Neuronal stem cell (in vitro differentiated cells): ENCODE measurements around the gene FAF1.

Experiments
- DNase-seq: peaks from one replicate; pipeline ENCODE4 v3.0.0-alpha.2; 2013; ENCODE audit warnings: low spot score
- H2AFZ ChIP-seq: one replicate; pipeline ENCODE4 v1.6.1; 2013; ENCODE audit warnings: mild to moderate bottlenecking, low read length, inconsistent platforms
- H2AK5ac ChIP-seq: 2 replicates; pipeline ENCODE4 v1.6.1; 2013; ENCODE audit warnings: low read depth, mild to moderate bottlenecking, inconsistent platforms, low read length, moderate library complexity, mixed read lengths
- H2BK120ac ChIP-seq: 2 replicates; pipeline ENCODE4 v1.6.1; 2013; ENCODE audit warnings: low read depth, mild to moderate bottlenecking, inconsistent platforms, low read length, moderate library complexity, mixed read lengths
- H2BK12ac ChIP-seq: one replicate; pipeline ENCODE4 v1.6.1; 2013; ENCODE audit warnings: low read length, inconsistent platforms
- H2BK15ac ChIP-seq: 2 replicates; pipeline ENCODE4 v1.6.1; 2013; ENCODE audit warnings: mild to moderate bottlenecking, low read length, inconsistent platforms, mixed read lengths
- H2BK5ac ChIP-seq: one replicate; pipeline ENCODE4 v1.6.1; 2013; ENCODE audit warnings: inconsistent platforms, mild to moderate bottlenecking, low read length, moderate library complexity
- H3K14ac ChIP-seq: one replicate; pipeline ENCODE4 v1.6.1; 2013; ENCODE audit warnings: low read length, inconsistent platforms
- H3K18ac ChIP-seq: 2 replicates; pipeline ENCODE4 v1.6.1; 2013; ENCODE audit warnings: low read length, inconsistent platforms
- H3K23ac ChIP-seq: 2 replicates; pipeline ENCODE4 v1.6.1; 2013; ENCODE audit warnings: low read depth, mild to moderate bottlenecking, mixed read lengths, low read length, inconsistent platforms; ENCODE audit not compliant: poor library complexity
- H3K27ac ChIP-seq: replicated peaks from 3 replicates; pipeline ENCODE4 v1.5.1; 2013; ENCODE audit warnings: low read length, inconsistent platforms
- H3K27me3 ChIP-seq, 3 experiments: 2 replicates each; pipeline ENCODE4 v1.6.1; 2013; ENCODE audit warnings: low read length in 3 of 3, mild to moderate bottlenecking in 2 of 3, inconsistent platforms in 1 of 3, low read depth in 1 of 3, mixed read lengths in 1 of 3, moderate library complexity in 1 of 3; ENCODE audit not compliant: control insufficient read depth in 3 of 3, insufficient read depth in 3 of 3
- H3K36me3 ChIP-seq, 2 donors: replicated peaks in 1 of 2; 2 replicates each; pipeline ENCODE4 v1.6.1; 2013; ENCODE audit warnings: low read length in 2 of 2; ENCODE audit not compliant: control insufficient read depth in 2 of 2, insufficient read depth in 2 of 2
- H3K4ac ChIP-seq: 2 replicates; pipeline ENCODE4 v1.6.1; 2013; ENCODE audit warnings: inconsistent platforms, mild to moderate bottlenecking, low read length, moderate library complexity
- H3K4me1 ChIP-seq, 2 donors: 1 replicate in 1 of 2; 2 replicates in 1 of 2; pipeline ENCODE4 v1.6.1; 2013; ENCODE audit warnings: low read length in 2 of 2, low read depth in 1 of 2; ENCODE audit not compliant: control insufficient read depth in 2 of 2, insufficient read depth in 1 of 2
- H3K4me2 ChIP-seq: one replicate; pipeline ENCODE4 v1.6.1; 2013; ENCODE audit warnings: mild to moderate bottlenecking, low read length, inconsistent platforms; ENCODE audit not compliant: insufficient read depth, poor library complexity, severe bottlenecking
- H3K4me3 ChIP-seq, 2 donors: 2 replicates each; pipeline ENCODE4 v1.5.1; 2013; ENCODE audit warnings: low read length in 2 of 2, mild to moderate bottlenecking in 2 of 2, inconsistent platforms in 1 of 2, moderate library complexity in 1 of 2
- H3K79me1 ChIP-seq: one replicate; pipeline ENCODE4 v1.6.1; 2013; ENCODE audit warnings: low read depth, mild to moderate bottlenecking, inconsistent platforms, low read length, moderate library complexity
- H3K9ac ChIP-seq: one replicate; pipeline ENCODE4 v1.6.1; 2013; ENCODE audit warnings: mild to moderate bottlenecking, low read depth, low read length, inconsistent platforms; ENCODE audit not compliant: poor library complexity
- H3K9me3 ChIP-seq, 2 donors: replicated peaks in 1 of 2; 2 replicates each; pipeline versions ENCODE3 to v1.6.1; 2013; ENCODE audit warnings: low read length in 2 of 2, mild to moderate bottlenecking in 2 of 2, inconsistent platforms in 1 of 2, low read depth in 1 of 2, mixed read lengths in 1 of 2, moderate library complexity in 1 of 2; ENCODE audit not compliant: control insufficient read depth in 2 of 2, insufficient read depth in 1 of 2
- H4K8ac ChIP-seq: one replicate; pipeline ENCODE4 v1.6.1; 2013; ENCODE audit warnings: low read depth, mild to moderate bottlenecking, inconsistent platforms, low read length, moderate library complexity
- H4K91ac ChIP-seq: one replicate; pipeline ENCODE4 v1.6.1; 2013; ENCODE audit warnings: low read length, low read depth, mild to moderate bottlenecking, inconsistent platforms; ENCODE audit not compliant: poor library complexity
- WGBS, 2 donors: extraction: QIAGEN DNeasy Blood & Tissue Kit; methylation state at CpG; one replicate each; pipeline ENCODE4 v1.1.7; 2013; ENCODE audit warnings: missing lambda C conversion rate in 2 of 2, mixed read lengths in 1 of 2; ENCODE audit not compliant: insufficient read length in 2 of 2, insufficient replicate concordance in 1 of 2; ENCODE audit errors: extremely low coverage in 2 of 2; 5-methylcytosine and 5-hydroxymethylcytosine counted together

The FAF1 gene

GRCh38 chr1:50622259-50622658 lies 337.8 kb downstream of the FAF1 start:
- Histone ChIP-seq H3K23ac (no peak overlapping the region), H3K4ac (no peak overlapping the region), H3K27me3 (no peaks in the 10 kb centered on the region), H3K14ac (no peak overlapping the region), H2AFZ (no peak overlapping the region), H2BK5ac (no peak overlapping the region), H3K9me3 (no peaks in the 10 kb centered on the region), H3K36me3 (no peaks in the 10 kb centered on the region), H2BK120ac (no peak overlapping the region), H4K91ac (no peak overlapping the region), H4K8ac (no peak overlapping the region), H3K79me1 (no peaks in the 10 kb centered on the region), H3K4me1 (no peaks in the 10 kb centered on the region), H3K27ac (no peak overlapping the region), H3K4me2 (no peak overlapping the region), H3K18ac (no peak overlapping the region), H2BK12ac (no peak overlapping the region), H2AK5ac (no peak overlapping the region), H2BK15ac (no peak overlapping the region), H3K4me3 (no peak overlapping the region), H3K9ac (no peak overlapping the region)
- DNase-seq = no peak
- WGBS, 2 donors = no CpG with 5 or more reads among the region's 2 CpGs

- Histone ChIP-seq H2BK120ac (no peak overlapping the region), H2BK12ac (no peak overlapping the region), H4K8ac (no peak overlapping the region), H3K4me1 (no peaks in the 10 kb centered on the region), H3K4me2 (no peak overlapping the region), H3K9ac (no peak overlapping the region), H2BK15ac (no peak overlapping the region), H3K4me3 (no peak overlapping the region), H2AFZ (no peak overlapping the region), H2AK5ac (no peak overlapping the region), H3K79me1 (no peaks in the 10 kb centered on the region), H3K14ac (no peak overlapping the region), H3K27ac (no peak overlapping the region), H3K36me3 (no peaks in the 10 kb centered on the region), H3K27me3 (no peaks in the 10 kb centered on the region), H3K23ac (no peak overlapping the region), H2BK5ac (no peak overlapping the region), H4K91ac (no peak overlapping the region), H3K18ac (peak overlapping the region; percentile 44), H3K4ac (no peak overlapping the region), H3K9me3 (no peaks in the 10 kb centered on the region)
- DNase-seq = no peak
- WGBS, 2 donors = no CpG with 5 or more reads among the region's 6 CpGs
Measured at GRCh38 chr1:50620680-50621329, 339.3 kb downstream of the FAF1 start.

GRCh38 chr1:50615036-50615750 lies 344.9 kb downstream of the FAF1 start:
- Histone ChIP-seq H3K4me2 (no peak overlapping the region), H3K4me1 (peaks cover 7 to 8% of the 10 kb centered on the region in 2 donors), H3K36me3 (no peaks in the 10 kb centered on the region), H4K8ac (no peak overlapping the region), H2AK5ac (no peak overlapping the region), H3K27me3 (no peaks in the 10 kb centered on the region), H3K9ac (no peak overlapping the region), H3K27ac (no peak overlapping the region), H2BK120ac (no peak overlapping the region), H2BK12ac (no peak overlapping the region), H3K23ac (no peak overlapping the region), H3K4ac (no peak overlapping the region), H3K9me3 (no peaks in the 10 kb centered on the region), H2BK15ac (no peak overlapping the region), H3K79me1 (no peaks in the 10 kb centered on the region), H2BK5ac (no peak overlapping the region), H4K91ac (no peak overlapping the region), H3K4me3 (no peak overlapping the region), H3K14ac (no peak overlapping the region), H3K18ac (no peak overlapping the region), H2AFZ (no peak overlapping the region)
- DNase-seq = no peak
- WGBS, 2 donors = no CpG with 5 or more reads among the region's 2 CpGs

- Histone ChIP-seq H3K18ac (no peak overlapping the region), H3K27ac (no peak overlapping the region), H4K91ac (no peak overlapping the region), H3K27me3 (no peaks in the 10 kb centered on the region), H4K8ac (no peak overlapping the region), H3K4me3 (no peak overlapping the region), H3K36me3 (no peaks in the 10 kb centered on the region), H3K4ac (no peak overlapping the region), H3K14ac (no peak overlapping the region), H2BK5ac (no peak overlapping the region), H2BK15ac (no peak overlapping the region), H3K9ac (no peak overlapping the region), H3K4me1 (peaks cover 7 to 8% of the 10 kb centered on the region in 2 donors), H2BK12ac (no peak overlapping the region), H2BK120ac (no peak overlapping the region), H3K23ac (no peak overlapping the region), H2AFZ (no peak overlapping the region), H2AK5ac (no peak overlapping the region), H3K9me3 (no peaks in the 10 kb centered on the region), H3K4me2 (no peak overlapping the region), H3K79me1 (no peaks in the 10 kb centered on the region)
- no peak for DNase-seq
- WGBS, 2 donors = no CpG with 5 or more reads among the region's 6 CpGs
Measured at GRCh38 chr1:50611675-50612074, 348.4 kb downstream of the FAF1 start.
